Bronchial smooth muscle cell (primary cell): ENCODE data around the gene INIP. TPM values are rescaled to one million over a fixed set of nuclear protein-coding genes. Genes with fewer than 3 reads are reported as not detected.

Experiments used
- total RNA-seq: library from RNA; depleted of rRNA; stranded (reverse); fragments of >200 nt; gene quantifications from 2 replicates; pipeline ENCODE4 v1.2.1, GENCODE V29; 2014

Gene INIP, protein sequence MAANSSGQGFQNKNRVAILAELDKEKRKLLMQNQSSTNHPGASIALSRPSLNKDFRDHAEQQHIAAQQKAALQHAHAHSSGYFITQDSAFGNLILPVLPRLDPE
- 13.4 and 13.9 TPM in 2 replicates for total RNA-seq

GRCh38 chr9:112717661-112718331 lies at the start of gene INIP:
INIP (minus strand) TSS chr9:112718117; CDS start chr9:112716485, 1,632 bp downstream.

GRCh38 chr9:112750016-112750763 lies 32.3 kb upstream of the INIP start, which contains the start of gene SNX30:
SNX30 (plus strand) TSS chr9:112750760; CDS start chr9:112751002, 242 bp downstream.

Other genes with a start within 250 kb of the INIP start
- gene KIAA1958, start 231.3 kb downstream of the INIP start, total RNA-seq, result 0.32 and 0.34 TPM in 2 replicates
- 18.0 and 28.5 TPM in 2 replicates for gene SNX30, start 32.6 kb upstream of the INIP start, total RNA-seq
- not detected in 2 replicates for gene SLC46A2, start 172.8 kb upstream of the INIP start, total RNA-seq